ENCODE measurements around the gene MRTFB. TPM values are rescaled to one million over a fixed set of nuclear protein-coding genes. Genes with fewer than 3 reads are reported as not detected.

Gene MRTFB
- total and polyA plus RNA-seq, 2 experiments from 2014 or later, result 13.9 to 22.2 TPM

DNA sequence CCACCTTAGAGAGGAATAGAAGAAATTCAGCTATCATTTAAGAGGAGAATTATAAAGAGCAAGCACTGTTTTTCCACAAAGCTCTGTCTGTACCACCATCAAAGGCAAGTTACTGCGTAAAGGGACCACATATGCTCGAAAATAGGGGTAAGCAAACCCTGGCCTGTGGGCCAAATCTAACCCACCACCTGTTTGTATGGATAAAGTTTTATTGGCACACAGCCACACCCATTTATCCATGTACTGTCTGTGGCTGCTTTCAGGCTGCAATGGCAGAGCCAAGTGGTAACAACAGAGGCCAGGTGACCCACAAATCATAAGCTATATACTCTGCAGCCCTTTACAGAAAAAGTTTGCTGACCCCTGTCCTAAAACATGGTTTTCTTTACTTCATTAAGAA lies 180.3 kb downstream of the MRTFB start:
- Histone ChIP-seq H3K4me1 (ENCODE audit: insufficient read depth) (no peaks in the 10 kb centered on the region; the same call in 1 of the 2 replicates), H3K36me3 (ENCODE audit: insufficient read depth) (peaks cover 24% of the 10 kb centered on the region), H3K4me2 (no peak overlapping the region), H3K9me2 (ENCODE audit: insufficient read depth) (no peaks in the 10 kb centered on the region), H3F3A (replicated peaks; ENCODE audit: low read depth) (peaks cover 5% of the 10 kb centered on the region; the same call in 1 of the 2 replicates), H2AFZ (no peak overlapping the region), H3K79me2 (replicated peaks; ENCODE audit: insufficient read depth) (no peaks in the 10 kb centered on the region), H3K27ac (ENCODE audit: low read depth) (no peak overlapping the region), H3K27me3 (ENCODE audit: insufficient read depth) (no peaks in the 10 kb centered on the region), H4K20me1 (replicated peaks; ENCODE audit: insufficient read depth) (peaks cover 7% of the 10 kb centered on the region; the same call in 1 of the 2 replicates), H3K4me3 (no peak overlapping the region)
- Mint-ChIP-seq H3K27me3 (ENCODE audit: insufficient read depth, low read depth, poor library complexity) (peaks cover 7% of the 10 kb centered on the region), H3K9me3 (peaks cover 3% of the 10 kb centered on the region; the same call in 1 of the 3 replicates), H3K27ac (no peak overlapping the region), H3K36me3 (ENCODE audit: low read depth) (peaks cover 46% of the 10 kb centered on the region), H3K4me3 (no peak overlapping the region), H3K4me1 (peaks cover 7% of the 10 kb centered on the region)
- ATAC-seq (no peak), DNase-seq (ENCODE audit: low spot score) (no peak)
- TF ChIP-seq CREB1 (CRISPR knock-in tag; IDR thresholded peaks at IDR 0.05; ENCODE audit: low read depth), result no peak
- TF ChIP-seq, protein P1, sequence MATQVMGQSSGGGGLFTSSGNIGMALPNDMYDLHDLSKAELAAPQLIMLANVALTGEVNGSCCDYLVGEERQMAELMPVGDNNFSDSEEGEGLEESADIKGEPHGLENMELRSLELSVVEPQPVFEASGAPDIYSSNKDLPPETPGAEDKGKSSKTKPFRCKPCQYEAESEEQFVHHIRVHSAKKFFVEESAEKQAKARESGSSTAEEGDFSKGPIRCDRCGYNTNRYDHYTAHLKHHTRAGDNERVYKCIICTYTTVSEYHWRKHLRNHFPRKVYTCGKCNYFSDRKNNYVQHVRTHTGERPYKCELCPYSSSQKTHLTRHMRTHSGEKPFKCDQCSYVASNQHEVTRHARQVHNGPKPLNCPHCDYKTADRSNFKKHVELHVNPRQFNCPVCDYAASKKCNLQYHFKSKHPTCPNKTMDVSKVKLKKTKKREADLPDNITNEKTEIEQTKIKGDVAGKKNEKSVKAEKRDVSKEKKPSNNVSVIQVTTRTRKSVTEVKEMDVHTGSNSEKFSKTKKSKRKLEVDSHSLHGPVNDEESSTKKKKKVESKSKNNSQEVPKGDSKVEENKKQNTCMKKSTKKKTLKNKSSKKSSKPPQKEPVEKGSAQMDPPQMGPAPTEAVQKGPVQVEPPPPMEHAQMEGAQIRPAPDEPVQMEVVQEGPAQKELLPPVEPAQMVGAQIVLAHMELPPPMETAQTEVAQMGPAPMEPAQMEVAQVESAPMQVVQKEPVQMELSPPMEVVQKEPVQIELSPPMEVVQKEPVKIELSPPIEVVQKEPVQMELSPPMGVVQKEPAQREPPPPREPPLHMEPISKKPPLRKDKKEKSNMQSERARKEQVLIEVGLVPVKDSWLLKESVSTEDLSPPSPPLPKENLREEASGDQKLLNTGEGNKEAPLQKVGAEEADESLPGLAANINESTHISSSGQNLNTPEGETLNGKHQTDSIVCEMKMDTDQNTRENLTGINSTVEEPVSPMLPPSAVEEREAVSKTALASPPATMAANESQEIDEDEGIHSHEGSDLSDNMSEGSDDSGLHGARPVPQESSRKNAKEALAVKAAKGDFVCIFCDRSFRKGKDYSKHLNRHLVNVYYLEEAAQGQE (IDR thresholded peaks at IDR 0.05; ENCODE audit: unreplicated experiment), result no peak
- TF ChIP-seq, protein P2, sequence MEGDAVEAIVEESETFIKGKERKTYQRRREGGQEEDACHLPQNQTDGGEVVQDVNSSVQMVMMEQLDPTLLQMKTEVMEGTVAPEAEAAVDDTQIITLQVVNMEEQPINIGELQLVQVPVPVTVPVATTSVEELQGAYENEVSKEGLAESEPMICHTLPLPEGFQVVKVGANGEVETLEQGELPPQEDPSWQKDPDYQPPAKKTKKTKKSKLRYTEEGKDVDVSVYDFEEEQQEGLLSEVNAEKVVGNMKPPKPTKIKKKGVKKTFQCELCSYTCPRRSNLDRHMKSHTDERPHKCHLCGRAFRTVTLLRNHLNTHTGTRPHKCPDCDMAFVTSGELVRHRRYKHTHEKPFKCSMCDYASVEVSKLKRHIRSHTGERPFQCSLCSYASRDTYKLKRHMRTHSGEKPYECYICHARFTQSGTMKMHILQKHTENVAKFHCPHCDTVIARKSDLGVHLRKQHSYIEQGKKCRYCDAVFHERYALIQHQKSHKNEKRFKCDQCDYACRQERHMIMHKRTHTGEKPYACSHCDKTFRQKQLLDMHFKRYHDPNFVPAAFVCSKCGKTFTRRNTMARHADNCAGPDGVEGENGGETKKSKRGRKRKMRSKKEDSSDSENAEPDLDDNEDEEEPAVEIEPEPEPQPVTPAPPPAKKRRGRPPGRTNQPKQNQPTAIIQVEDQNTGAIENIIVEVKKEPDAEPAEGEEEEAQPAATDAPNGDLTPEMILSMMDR (conservative IDR thresholded peaks at IDR 0.05; ENCODE audit: low read depth in 2 of 2), result no peak
- TF ChIP-seq, protein P3, sequence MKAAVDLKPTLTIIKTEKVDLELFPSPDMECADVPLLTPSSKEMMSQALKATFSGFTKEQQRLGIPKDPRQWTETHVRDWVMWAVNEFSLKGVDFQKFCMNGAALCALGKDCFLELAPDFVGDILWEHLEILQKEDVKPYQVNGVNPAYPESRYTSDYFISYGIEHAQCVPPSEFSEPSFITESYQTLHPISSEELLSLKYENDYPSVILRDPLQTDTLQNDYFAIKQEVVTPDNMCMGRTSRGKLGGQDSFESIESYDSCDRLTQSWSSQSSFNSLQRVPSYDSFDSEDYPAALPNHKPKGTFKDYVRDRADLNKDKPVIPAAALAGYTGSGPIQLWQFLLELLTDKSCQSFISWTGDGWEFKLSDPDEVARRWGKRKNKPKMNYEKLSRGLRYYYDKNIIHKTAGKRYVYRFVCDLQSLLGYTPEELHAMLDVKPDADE (IDR thresholded peaks at IDR 0.05), result no peak
- no peak for TF ChIP-seq ZNF114 (CRISPR knock-in tag; IDR thresholded peaks at IDR 0.05)
- no peak for TF ChIP-seq JUNB (IDR thresholded peaks at IDR 0.05; ENCODE audit: unreplicated experiment)
- no peak for TF ChIP-seq ZNF331 (CRISPR knock-in tag; IDR thresholded peaks at IDR 0.05; ENCODE audit: low read depth)
- no peak for TF ChIP-seq EZH2phosphoT487 (IDR thresholded peaks at IDR 0.05; ENCODE audit: unreplicated experiment)
- TF ChIP-seq NANOG (IDR thresholded peaks at IDR 0.05; ENCODE audit: borderline replicate concordance), result no peak

DNA sequence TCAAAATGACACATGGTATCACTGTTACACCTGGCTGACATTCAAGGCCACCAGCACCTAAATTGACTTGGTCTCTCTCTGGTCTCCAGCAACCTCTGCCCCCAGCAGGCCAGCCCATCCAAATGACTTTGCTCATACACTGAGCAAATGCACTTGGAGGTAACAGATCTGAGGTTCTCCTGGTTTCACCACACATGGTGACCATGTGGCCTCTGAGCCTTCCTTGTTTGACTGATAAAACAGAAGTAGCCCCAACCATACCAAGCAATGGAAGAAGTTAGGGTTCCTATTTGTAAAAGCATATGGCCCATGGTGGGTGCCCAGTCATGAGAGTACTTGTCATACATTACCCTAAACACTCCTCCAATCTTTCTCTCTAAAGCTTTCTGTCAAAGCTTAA lies 181.7 kb downstream of the MRTFB start:
- peaks cover 23% of the 10 kb centered on the region for H3K36me3 ChIP-seq (ENCODE audit: insufficient read depth)
- H3K36me3 Mint-ChIP-seq (ENCODE audit: low read depth), result peaks cover 38% of the 10 kb centered on the region
- TF ChIP-seq NANOG (IDR thresholded peaks at IDR 0.05; ENCODE audit: borderline replicate concordance) (no peak), ZNF331 (CRISPR knock-in tag; IDR thresholded peaks at IDR 0.05; ENCODE audit: low read depth) (no peak), JUNB (IDR thresholded peaks at IDR 0.05; ENCODE audit: unreplicated experiment) (no peak), EZH2 (IDR thresholded peaks at IDR 0.05; ENCODE audit: low read depth, unreplicated experiment) (no peak), ZNF114 (CRISPR knock-in tag; IDR thresholded peaks at IDR 0.05) (no peak), EZH2phosphoT487 (IDR thresholded peaks at IDR 0.05; ENCODE audit: unreplicated experiment) (no peak), CREB1 (CRISPR knock-in tag; IDR thresholded peaks at IDR 0.05; ENCODE audit: low read depth) (no peak)
- TF ChIP-seq, protein P2 (conservative IDR thresholded peaks at IDR 0.05; ENCODE audit: low read depth in 2 of 2), result no peak
- TF ChIP-seq, protein P3 (IDR thresholded peaks at IDR 0.05), result no peak

More for the DNA sequence above, 181.7 kb downstream of the MRTFB start:
- no peak overlapping the region for H2AFZ ChIP-seq
- Mint-ChIP-seq H3K4me3 (no peak overlapping the region), H3K27me3 (ENCODE audit: insufficient read depth, low read depth, poor library complexity) (peaks cover 7% of the 10 kb centered on the region), H3K9me3 (peaks cover 3% of the 10 kb centered on the region; the same call in 1 of the 3 replicates), H3K27ac (no peak overlapping the region), H3K4me1 (peaks cover 7% of the 10 kb centered on the region)
- H3K79me2 ChIP-seq (replicated peaks; ENCODE audit: insufficient read depth), result no peaks in the 10 kb centered on the region
- H3K4me2 ChIP-seq, result no peak overlapping the region
- no peak overlapping the region for H3K27ac ChIP-seq (ENCODE audit: low read depth)
- DNase-seq (ENCODE audit: low spot score) (no peak), ATAC-seq (no peak)
- H3K27me3 ChIP-seq (ENCODE audit: insufficient read depth), result no peaks in the 10 kb centered on the region
- no peaks in the 10 kb centered on the region for H3K9me2 ChIP-seq (ENCODE audit: insufficient read depth)
- peaks cover 4% of the 10 kb centered on the region; the same call in 1 of the 2 replicates for H4K20me1 ChIP-seq (replicated peaks; ENCODE audit: insufficient read depth)
- H3K4me3 ChIP-seq, result no peak overlapping the region
- peaks cover 5% of the 10 kb centered on the region; the same call in 1 of the 2 replicates for H3F3A ChIP-seq (replicated peaks; ENCODE audit: low read depth)
- no peaks in the 10 kb centered on the region; the same call in 1 of the 2 replicates for H3K4me1 ChIP-seq (ENCODE audit: insufficient read depth)
